ENCODE results near the gene CDC16.
"Not testable (repeated sequence)": the region's sequence is repeated elsewhere in the genome, so short reads cannot be mapped to it uniquely, and the experiment has no call there.

The CDC16 gene

DNA sequence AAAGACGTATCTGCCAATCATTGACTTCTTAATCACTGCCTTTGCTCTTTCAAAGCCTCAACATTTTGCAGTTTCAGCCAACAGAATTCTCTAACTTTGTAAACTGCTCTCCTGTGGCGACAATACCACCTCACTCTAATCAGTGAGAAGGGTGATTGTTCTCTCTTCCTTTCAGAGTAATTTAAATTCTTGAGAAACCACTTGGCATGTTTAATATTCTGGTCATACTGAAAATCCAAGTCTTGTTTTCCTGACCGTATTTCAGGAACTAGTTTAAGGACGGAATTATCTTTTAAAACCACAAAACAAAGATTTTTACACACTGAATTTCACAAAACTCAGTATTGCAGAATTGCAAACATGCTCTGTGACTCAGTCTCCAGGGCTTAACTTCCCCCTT is 5.2 kb upstream of the CDC16 start:
- no peak for DNase-seq

DNA sequence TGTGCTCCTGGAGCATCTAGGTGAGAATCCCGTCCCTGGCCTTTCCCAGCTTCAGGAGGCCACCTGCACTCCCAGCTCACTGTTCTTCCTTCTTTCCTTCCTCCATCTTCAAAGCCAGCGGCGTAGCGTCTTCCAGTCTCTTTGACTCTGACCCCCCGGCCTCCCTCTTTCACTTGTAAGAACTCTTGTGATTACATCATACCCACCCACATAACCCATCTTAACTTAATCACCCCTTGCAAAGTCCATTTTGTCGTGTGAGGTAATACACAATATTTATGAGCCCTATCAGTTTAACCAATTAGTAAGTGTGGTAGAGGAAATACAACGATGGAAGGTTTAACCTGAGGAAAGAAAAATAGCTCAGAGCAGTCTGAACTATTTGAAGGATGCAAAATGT is 4.6 kb upstream of the CDC16 start:
- DNase-seq = no peak

GRCh38 chr13:114230575-114230974 is 4.1 kb upstream of the CDC16 start:
- no peak for DNase-seq

- no peak for DNase-seq
Observed at GRCh38 chr13:114231886-114232285, 2.8 kb upstream of the CDC16 start.

DNA sequence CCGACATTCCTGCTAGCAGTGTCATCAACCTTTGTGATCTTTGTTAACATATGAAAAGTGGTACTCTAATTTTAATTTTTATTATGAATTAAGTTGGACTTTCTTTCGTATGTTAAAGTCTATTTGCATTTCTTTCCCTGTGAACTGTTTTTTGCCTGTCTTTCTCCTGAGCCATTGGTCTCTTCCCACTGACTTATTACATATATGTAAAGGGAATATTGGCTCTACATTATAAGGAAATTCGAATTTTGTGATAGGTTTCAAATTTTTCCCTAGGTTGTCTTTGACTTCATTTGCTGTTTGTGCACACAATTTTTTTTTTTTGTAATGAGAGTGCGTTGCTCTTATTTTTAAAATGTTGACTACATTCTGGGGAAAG is 442 bp upstream of the CDC16 start:
- no peak for DNase-seq

GRCh38 chr13:114235697-114236096 is 1.0 kb downstream of the CDC16 start:
- no peak for DNase-seq

DNA sequence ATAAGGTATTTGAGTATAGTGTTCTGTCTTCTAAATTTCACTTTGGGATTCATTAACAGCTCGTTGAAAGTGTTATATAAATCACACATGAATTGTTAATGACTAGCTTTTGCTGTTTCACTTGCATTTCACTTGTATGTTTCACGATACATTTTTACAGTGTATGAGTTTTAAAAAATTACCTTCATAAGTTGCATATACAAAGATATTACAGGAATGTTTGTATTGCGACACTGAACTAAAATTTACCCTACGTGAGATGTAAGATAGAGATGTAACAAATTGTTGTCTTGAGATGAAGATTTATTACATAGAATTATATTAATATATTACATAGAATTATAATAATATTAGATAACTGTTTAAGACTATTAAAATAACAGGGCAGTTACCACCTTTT is 1.5 kb downstream of the CDC16 start:
- no peak for DNase-seq

DNA sequence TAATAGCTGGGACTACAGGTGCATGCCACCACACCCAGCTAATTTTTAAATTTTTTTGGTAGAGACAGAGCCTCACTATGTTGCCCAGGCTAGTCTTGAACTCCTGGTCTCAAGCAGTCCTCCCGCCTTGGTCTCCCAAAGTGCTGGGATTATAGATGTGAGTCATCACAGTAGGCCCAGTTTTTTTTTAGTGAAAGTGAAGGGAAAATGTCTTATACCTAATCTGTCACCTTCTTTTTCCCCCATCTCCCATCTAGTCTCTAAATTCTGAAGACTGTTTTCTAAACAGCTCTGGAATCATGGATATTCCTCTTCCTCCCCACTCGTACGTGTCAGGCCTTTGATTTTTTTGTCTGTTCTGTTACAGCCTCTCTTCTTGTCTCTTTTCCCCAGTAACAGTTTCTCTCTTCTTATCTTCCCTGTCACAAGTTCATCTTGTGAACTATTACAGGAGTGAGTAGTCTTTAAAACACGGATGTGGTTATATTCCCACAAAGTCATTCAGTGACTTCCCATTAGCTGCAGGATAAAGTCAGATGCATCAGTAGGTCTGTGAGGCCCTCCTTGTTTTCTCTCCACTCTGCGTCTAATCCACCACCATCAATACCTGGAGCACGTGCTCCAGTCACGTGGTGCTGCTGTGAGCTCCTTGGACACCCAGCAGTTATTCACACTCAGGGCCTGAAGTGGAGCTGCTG is 2.9 kb downstream of the CDC16 start:
- DNase-seq = no peak

- DNase-seq = no peak
Observed at GRCh38 chr13:114241918-114242317, 7.2 kb downstream of the CDC16 start.

DNA sequence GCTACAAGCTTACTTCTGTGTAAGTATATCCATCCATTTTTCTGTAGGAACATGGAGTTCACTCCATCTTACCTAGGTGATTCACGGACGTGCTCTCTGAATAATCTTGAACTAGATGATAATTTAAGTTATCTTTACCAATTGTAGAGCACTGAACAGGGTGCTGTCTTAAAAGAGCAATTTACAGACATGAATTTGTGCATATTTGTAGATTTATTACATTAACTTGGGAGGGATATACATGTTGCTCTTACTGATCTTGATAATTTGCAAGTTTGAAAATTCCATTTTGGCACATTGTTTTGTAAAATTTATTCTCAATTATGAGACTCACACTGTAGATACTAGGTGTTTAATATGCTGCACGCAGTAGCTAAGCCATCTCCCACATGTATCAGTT is 9.3 kb downstream of the CDC16 start:
- DNase-seq = no peak

DNA sequence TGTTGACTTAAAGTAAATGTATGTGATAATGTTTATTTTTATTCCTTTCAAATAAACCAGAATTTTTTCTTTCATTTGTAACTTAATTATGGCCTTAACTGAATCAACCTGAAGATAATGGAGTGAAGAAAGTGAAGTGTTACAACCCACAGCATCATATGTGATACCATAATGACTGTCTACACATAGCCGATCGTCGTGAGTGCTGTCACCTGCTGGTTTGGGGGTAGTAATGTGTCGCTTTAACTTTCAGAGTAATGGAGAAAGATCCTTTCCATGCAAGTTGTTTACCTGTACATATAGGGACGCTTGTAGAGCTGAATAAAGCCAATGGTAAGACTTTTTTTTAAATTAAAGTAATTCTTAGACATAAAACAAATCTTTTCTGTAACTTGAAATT is 9.9 kb downstream of the CDC16 start:
- DNase-seq = no peak

- no peak for DNase-seq
Observed at GRCh38 chr13:114248011-114248410, 13.3 kb downstream of the CDC16 start.

DNA sequence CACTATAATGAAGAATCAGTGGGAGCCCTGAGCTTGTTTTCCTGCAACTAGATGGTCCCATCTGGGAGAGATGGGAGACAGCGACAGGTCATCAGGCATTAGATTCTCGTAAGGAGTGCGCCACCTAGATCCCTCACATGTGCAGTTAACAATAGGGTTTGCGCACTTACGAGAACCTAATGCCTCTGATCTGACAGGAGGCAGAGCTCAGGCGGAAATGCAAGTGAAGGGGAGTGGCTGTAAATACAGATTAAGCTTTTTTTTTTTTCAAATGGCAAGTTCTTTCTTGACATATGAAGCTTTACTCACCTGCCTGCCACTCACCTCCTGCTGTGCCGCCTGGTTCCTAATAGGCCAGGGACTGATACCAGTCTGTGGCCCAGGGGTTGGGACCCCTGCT is 14.4 kb downstream of the CDC16 start:
- no peak for DNase-seq

DNA sequence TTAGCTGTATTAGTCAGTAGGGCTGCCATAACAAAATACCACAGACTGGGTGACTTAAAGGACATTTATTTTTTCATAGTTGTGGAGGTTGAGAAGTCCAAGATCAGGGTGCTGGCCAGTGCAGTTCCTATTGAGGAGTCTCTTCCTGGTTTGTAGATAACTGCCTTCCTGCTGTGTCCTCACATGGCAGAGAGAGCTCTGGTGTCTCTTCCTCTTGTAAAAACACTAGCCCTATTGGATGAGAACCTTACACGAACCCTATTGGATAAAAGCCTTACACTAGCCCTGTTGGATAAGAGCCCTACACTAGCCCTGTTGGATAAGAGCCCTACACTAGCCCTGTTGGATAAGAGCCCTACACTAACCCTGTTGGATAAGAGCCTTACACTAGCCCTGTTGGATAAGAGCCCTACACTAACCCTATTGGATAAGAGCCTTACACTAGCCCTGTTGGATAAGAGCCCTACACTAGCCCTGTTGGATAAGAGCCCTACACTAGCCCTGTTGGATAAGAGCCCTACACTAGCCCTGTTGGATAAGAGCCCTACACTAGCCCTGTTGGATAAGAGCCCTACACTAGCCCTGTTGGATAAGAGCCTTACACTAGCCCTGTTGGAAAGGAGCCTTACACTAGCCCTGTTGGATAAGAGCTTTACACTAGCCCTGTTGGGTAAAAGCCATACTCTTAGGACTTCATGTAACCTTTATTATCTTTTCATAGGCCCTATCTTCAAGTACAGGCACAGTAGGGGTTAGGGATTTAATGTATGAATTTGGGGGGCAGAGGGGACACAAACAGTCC is 17.1 kb downstream of the CDC16 start:
- DNase-seq = not testable (repeated sequence)

DNA sequence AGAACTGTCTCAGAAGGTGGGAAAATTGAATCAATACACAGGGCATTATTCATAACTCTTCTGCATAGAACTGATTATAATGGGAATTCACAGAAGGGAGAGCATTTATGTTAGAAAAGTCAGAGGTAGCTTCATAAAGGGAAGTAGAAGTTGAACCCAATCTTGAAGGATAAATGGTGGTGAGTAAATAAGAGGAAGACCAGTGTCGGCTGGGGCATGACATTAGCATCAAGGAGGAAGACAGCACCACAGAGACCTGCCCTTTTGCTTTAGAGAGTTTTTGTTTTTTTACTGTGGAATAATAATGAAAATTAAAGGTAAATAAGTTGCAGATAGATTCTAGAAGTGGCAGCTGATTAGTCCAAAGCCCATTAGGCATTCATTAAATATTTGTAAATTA is 21.9 kb downstream of the CDC16 start:
- DNase-seq = no peak

DNA sequence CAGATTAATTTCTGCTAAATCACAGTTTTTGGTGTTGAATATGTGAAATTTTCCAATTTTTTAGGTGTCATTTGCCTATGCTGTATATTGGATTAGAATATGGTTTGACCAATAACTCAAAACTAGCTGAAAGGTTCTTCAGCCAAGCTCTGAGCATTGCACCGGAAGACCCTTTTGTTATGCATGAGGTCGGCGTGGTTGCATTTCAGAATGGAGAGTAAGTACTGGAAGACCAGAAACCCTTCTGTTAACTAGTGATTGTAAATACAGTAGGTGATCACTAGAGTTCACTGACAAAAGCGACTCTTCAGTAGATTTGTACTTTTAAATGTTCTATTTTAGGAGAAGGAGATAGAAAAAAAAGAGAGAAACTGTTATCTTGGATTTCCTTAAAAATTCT is 22.3 kb downstream of the CDC16 start:
- DNase-seq = no peak

- DNase-seq = no peak
Observed at GRCh38 chr13:114258589-114258988, 23.9 kb downstream of the CDC16 start.

GRCh38 chr13:114259374-114259773 is 24.7 kb downstream of the CDC16 start:
- no peak for DNase-seq

- no peak for DNase-seq
Observed at GRCh38 chr13:114259974-114260373, 25.3 kb downstream of the CDC16 start.

DNA sequence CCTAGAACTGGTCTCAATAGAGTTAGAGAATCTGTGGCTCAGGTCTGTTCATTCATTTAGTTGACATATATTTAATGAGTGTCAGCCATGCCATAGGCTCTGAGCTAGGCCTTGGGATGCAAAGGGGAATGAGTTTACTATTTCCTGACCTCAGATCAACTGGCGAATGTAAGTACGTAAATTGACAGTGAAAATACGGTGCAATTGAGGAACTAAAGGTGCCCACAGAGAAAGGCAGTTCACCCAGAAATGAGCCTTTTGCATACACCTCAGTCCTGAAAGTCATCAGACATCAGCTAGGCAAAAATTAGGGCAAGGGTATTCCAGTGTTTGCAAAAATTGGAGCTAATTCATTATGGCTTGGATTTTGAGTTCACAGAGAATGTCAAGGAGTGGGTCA is 26.1 kb downstream of the CDC16 start:
- no peak for DNase-seq

DNA sequence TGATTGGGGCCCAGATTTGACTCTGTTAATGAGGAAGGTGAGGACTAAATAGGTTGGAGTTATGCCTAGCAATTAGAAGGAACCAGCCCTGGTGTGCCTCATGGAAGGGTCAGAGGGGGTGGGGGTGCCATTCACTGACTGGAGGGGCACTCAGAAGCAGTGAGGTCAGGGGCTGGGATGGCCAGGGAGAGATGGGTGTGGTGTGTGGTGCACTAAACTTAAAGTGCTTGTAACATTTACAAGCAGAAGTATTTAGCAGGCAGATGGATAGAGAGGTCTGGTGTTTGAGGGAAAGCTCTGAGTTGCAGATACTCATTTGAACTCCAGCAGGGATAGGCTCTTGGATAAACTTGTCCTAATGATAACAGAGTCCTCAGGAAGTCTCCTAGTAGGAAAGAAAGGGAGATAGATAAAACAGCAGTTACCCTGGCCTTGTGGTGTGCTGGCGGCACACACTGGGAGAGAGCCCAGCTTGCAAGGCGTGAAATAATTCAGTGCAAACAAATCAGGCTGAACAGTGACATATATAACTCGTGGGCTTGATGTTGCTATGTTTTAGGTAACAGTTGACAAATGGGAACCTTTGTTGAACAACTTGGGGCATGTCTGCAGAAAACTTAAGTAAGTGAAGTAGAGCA is 26.8 kb downstream of the CDC16 start:
- DNase-seq = no peak

GRCh38 chr13:114263578-114263977 is 28.9 kb downstream of the CDC16 start:
- DNase-seq = no peak

DNA sequence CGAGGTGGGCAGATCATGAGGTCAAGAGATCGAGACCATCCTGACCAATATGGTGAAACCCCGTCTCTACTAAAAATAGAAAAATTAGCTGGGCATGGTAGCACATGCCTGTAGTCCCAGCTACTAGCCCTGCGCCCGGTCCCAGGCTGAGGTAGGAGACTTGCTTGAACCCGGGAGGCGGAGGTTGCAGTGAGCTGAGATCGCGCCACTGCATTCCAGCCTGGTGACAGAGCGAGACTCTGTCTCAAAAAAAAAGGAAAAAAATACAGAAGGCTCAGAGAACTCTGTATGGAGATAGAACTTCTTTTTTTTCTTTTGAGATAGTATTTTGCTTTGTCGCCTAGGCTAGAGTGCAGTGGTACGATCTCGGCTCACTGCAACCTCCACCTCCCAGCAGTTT is 29.6 kb downstream of the CDC16 start:
- DNase-seq = not testable (repeated sequence)

All from effector CD8-positive, alpha-beta T cell (primary cell).